Natural killer cell treated with Interleukin-12 subunit alpha and Interleukin-12 subunit beta and Interleukin-15 and Interleukin-18, amount 100 ng/mL, for 72 hours (primary cell): ENCODE data around the gene PCNX4. TPM values are rescaled to one million over a fixed set of nuclear protein-coding genes. Genes with fewer than 3 reads are reported as not detected.
"Not testable (repeated sequence)": the region's sequence is repeated elsewhere in the genome, so short reads cannot be mapped to it uniquely, and the experiment has no call there.

Source experiments
- ATAC-seq, 2 donors: fragments of 150-1000 bp; cut with Tn5 transposase in 1 of 2; sonication (Bioruptor Pico), chemical (Tn5 transposase) in 1 of 2; 2 replicates each; pipeline ENCODE4 v1.10.0; 2021
- DNase-seq: peaks from one replicate; pipeline ENCODE4 v3.0.0; 2022; ENCODE audit warnings: low spot score
- H3K27ac Mint-ChIP-seq, 2 donors: 1 replicate in 1 of 2; 2 replicates in 1 of 2; pipeline ENCODE4 v1.8.0; 2022; ENCODE audit warnings: mixed read lengths in 2 of 2, mild to moderate bottlenecking in 1 of 2, moderate library complexity in 1 of 2
- H3K27me3 Mint-ChIP-seq, 2 donors: 1 replicate in 1 of 2; 2 replicates in 1 of 2; pipeline ENCODE4 v1.8.0; 2022; ENCODE audit warnings: mixed read lengths in 2 of 2
- H3K36me3 Mint-ChIP-seq: one replicate; pipeline ENCODE4 v1.8.0; 2022; ENCODE audit warnings: mixed read lengths
- H3K4me1 Mint-ChIP-seq, 2 donors: 1 replicate in 1 of 2; 2 replicates in 1 of 2; pipeline ENCODE4 v1.8.0; 2022; ENCODE audit warnings: low read depth in 2 of 2, mixed read lengths in 2 of 2, mild to moderate bottlenecking in 1 of 2
- H3K4me3 Mint-ChIP-seq: one replicate; pipeline ENCODE4 v1.8.0; 2022; ENCODE audit warnings: mixed read lengths
- H3K9me3 Mint-ChIP-seq: 2 replicates; pipeline ENCODE4 v1.8.0; 2022; ENCODE audit warnings: mixed read lengths
- total RNA-seq, 2 donors: library from RNA; stranded (reverse); gene quantifications; one replicate each; pipeline ENCODE4 v1.2.3, GENCODE V29; 2022

Gene PCNX4
- total RNA-seq = 10 to 100 TPM; 58.8 to 76.3 TPM

DNA sequence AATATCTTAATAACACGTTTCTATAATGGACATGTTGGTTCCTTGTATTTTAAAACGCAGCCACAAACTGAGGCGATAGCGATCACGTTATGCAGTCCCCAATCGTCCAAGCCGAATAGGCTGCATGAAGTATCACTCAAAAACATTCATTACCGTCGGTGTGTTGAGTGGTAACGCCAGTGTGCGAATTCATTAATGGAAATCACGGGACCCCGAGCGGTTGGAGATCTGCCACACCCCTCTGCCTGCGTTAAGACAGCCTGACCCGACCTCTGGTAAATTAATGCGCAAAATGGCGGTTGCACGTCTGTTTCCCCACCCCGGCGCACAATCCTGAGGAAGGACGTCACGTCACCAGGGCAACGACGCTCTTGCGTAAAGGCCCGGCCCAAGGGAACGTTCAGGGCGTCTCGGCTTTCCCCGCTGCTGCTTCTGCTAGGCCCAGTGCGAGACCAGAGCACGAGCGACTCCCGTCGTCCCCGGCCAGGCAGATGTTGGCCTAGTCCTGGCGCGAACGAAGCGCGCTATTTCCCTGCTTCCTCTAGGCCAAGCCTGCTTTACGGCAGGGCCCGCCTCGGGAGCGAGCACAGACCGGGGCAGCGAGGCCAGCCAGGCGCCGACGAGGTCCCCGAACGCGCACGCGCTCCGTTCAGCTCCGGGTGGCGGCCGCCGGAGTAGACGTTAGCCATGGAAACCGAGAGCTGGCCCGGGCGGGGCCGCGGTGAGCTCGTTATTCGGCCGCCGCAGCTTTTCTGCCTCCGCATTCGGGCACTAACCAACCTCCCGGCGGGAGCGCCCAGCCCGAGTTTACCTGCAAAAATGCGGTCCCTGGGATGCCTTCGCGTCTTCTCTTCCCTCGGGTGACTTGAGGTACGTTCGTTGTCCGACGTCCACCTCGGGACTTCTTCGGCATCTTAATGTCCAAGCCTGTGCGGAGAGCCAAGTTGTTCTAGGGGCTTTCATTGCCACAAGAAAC lies at the start of gene PCNX4:
TSS of gene PCNX4 (plus strand) at position 374 of the 976 bp plus-strand sequence. CDS start 15,716 bp downstream, outside the sequence.
- ATAC-seq (peak; percentile 95 to 96), DNase-seq (peak; percentile 95)
- Mint-ChIP-seq H3K4me3 (peak within 1 kb of the TSS; percentile 93), H3K27ac (peak within 1 kb of the TSS; percentile 87 to 98), H3K27me3 (peaks cover 0 to 6% of the 10 kb centered on the region in 2 donors), H3K4me1 (peaks cover 32 to 41% of the 10 kb centered on the region in 2 donors), H3K9me3 (no peaks in the 10 kb centered on the region), H3K36me3 (peaks cover 5% of the 10 kb centered on the region)

GRCh38 chr14:60047976-60048375 lies 43.7 kb upstream of the PCNX4 start:
- H3K36me3 Mint-ChIP-seq = peaks cover 27% of the 10 kb centered on the region
- ATAC-seq, H3K4me3 Mint-ChIP-seq, DNase-seq, H3K9me3 Mint-ChIP-seq, H3K27ac Mint-ChIP-seq, H3K4me1 Mint-ChIP-seq: not testable (repeated sequence)
- H3K27me3 Mint-ChIP-seq = peaks cover 27 to 42% of the 10 kb centered on the region in 2 donors

DNA sequence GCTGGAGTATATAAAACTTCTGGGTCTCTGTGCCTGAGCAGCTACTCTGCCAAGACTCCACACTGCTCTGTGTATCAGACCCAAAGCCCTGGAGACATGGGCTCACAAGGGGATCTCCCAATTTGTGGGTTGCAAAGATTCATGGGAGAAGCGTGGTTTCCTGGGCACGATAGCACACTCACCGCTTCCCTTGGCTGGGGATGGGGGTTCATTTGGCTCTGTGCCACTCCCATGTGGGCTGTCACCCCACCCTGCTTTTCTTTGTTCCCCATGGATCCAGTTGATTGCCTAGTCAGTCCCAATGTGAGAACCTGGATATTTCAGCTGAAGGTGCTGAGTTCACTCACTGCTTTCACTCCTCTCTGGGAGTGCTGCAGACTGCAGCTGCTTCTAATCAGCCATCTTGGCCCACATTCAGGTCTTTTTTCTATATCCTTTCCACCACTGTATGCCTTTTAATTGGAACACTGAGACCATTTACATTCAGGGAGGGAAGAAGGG lies 40.0 kb upstream of the PCNX4 start:
- no peak for DNase-seq
- peaks cover 17 to 20% of the 10 kb centered on the region in 2 donors for H3K27me3 Mint-ChIP-seq
- H3K4me3 Mint-ChIP-seq = no peak overlapping the region
- no peaks in the 10 kb centered on the region for H3K9me3 Mint-ChIP-seq
- H3K27ac Mint-ChIP-seq = no peak overlapping the region
- peaks cover 0 to 6% of the 10 kb centered on the region in 2 donors for H3K4me1 Mint-ChIP-seq
- peaks cover 5% of the 10 kb centered on the region for H3K36me3 Mint-ChIP-seq
- no peak for ATAC-seq

DNA sequence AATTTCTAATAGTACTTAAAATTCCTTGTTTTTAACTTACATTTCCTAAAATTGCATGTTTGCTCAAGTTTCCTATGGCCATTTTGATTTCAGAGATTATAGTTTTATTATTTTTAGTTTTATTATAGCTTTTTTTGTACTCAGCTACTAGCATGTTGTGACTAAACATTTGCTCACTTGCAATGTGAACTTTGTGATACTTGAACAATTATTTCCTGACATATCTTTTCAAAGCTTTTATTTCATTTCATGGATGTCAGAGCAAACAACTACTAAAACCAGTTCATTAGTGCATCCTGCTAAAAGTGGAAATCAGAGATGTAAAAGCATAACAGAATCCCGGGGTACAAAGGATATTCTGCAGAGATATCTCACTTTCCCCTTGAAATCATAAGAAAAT lies 33.6 kb upstream of the PCNX4 start:
- Mint-ChIP-seq H3K27me3 (peaks cover 8 to 18% of the 10 kb centered on the region in 2 donors), H3K4me3 (no peak overlapping the region), H3K9me3 (no peaks in the 10 kb centered on the region), H3K4me1 (no peaks in the 10 kb centered on the region), H3K36me3 (no peaks in the 10 kb centered on the region), H3K27ac (no peak overlapping the region)
- ATAC-seq (no peak), DNase-seq (no peak)

GRCh38 chr14:60061371-60061770 lies 30.4 kb upstream of the PCNX4 start:
- no peak for DNase-seq
- H3K27ac Mint-ChIP-seq = no peak overlapping the region
- no peak for ATAC-seq
- H3K27me3 Mint-ChIP-seq = peaks cover 8% of the 10 kb centered on the region in 2 donors
- H3K36me3 Mint-ChIP-seq = no peaks in the 10 kb centered on the region
- H3K4me3 Mint-ChIP-seq = no peak overlapping the region
- no peaks in the 10 kb centered on the region for H3K4me1 Mint-ChIP-seq
- H3K9me3 Mint-ChIP-seq = no peaks in the 10 kb centered on the region

DNA sequence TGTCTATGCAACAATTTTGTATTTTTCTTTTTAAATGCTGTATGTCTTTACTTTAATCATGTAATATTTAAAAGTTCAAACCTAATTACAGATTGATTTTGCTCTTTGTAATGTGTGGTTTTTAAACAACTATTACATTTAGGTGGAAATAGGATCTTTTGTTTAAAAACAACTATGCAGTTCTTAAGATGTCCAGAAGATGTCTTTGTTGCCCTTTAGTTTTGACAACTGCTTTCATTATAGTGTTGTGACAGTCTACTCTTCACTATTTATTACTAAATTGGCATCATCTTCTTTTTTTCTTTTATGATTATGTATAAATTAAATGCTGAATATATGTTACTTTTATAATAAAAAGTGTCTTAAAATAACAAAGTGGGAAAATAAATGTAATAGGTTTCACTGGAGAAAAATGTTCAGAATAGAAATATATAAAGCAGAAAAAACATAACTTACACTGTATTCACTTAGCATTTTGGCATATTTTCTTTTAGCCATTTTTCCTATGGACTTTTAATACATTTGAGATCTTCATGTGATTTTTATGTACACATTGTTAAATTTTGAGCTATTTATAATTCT lies 27.1 kb upstream of the PCNX4 start:
- no peak for DNase-seq
- Mint-ChIP-seq H3K9me3 (no peaks in the 10 kb centered on the region), H3K27me3 (peaks cover 8% of the 10 kb centered on the region in 2 donors), H3K4me3 (no peak overlapping the region), H3K27ac (no peak overlapping the region), H3K4me1 (no peaks in the 10 kb centered on the region), H3K36me3 (no peaks in the 10 kb centered on the region)
- ATAC-seq = no peak

GRCh38 chr14:60067882-60068281 lies 23.8 kb upstream of the PCNX4 start:
- H3K4me1 Mint-ChIP-seq = no peaks in the 10 kb centered on the region
- H3K27me3 Mint-ChIP-seq = peaks cover under 1 to 5% of the 10 kb centered on the region in 2 donors
- DNase-seq = no peak
- H3K27ac Mint-ChIP-seq = no peak overlapping the region
- H3K36me3 Mint-ChIP-seq = no peaks in the 10 kb centered on the region
- no peaks in the 10 kb centered on the region for H3K9me3 Mint-ChIP-seq
- H3K4me3 Mint-ChIP-seq = no peak overlapping the region
- no peak for ATAC-seq

GRCh38 chr14:60079723-60080122 lies 12.0 kb upstream of the PCNX4 start:
- H3K27ac Mint-ChIP-seq = no peak overlapping the region
- DNase-seq = no peak

GRCh38 chr14:60085085-60085484 lies 6.6 kb upstream of the PCNX4 start:
- no peaks in the 10 kb centered on the region for H3K9me3 Mint-ChIP-seq

More at GRCh38 chr14:60079723-60080122, 12.0 kb upstream of the PCNX4 start:
- Mint-ChIP-seq H3K27me3 (peaks cover 5 to 10% of the 10 kb centered on the region in 2 donors), H3K4me3 (no peak overlapping the region), H3K9me3 (no peaks in the 10 kb centered on the region), H3K4me1 (no peaks in the 10 kb centered on the region), H3K36me3 (peaks cover 12% of the 10 kb centered on the region)
- no peak for ATAC-seq

DNA sequence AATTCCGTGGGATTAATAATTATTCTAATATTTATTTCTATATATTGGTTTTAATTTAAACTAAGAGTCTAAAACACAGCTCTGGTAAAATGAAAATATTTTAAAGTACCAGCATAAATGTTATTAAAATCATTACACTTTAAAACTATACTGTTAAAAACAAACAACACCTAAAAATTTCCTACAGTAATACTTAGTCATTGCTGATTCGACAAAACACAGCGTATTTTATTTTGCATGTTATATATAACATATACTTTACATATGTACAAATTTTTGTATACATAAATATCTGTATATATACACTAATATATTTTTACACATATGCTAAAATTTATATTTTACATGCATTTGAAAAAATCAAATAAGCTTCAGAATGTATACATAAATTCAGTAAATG lies 6.0 kb upstream of the PCNX4 start:
- Mint-ChIP-seq H3K27me3 (peaks cover 0 to 6% of the 10 kb centered on the region in 2 donors), H3K4me1 (peaks cover 3 to 4% of the 10 kb centered on the region in 2 donors), H3K4me3 (no peak overlapping the region), H3K27ac (no peak overlapping the region), H3K36me3 (no peaks in the 10 kb centered on the region), H3K9me3 (no peaks in the 10 kb centered on the region)
- DNase-seq (no peak), ATAC-seq (no peak)

More at GRCh38 chr14:60085085-60085484, 6.6 kb upstream of the PCNX4 start:
- no peak overlapping the region for H3K4me3 Mint-ChIP-seq
- no peak for DNase-seq
- no peaks in the 10 kb centered on the region for H3K36me3 Mint-ChIP-seq
- peaks cover 0 to 3% of the 10 kb centered on the region in 2 donors for H3K27me3 Mint-ChIP-seq
- no peaks in the 10 kb centered on the region for H3K4me1 Mint-ChIP-seq
- ATAC-seq = no peak
- H3K27ac Mint-ChIP-seq = no peak overlapping the region

GRCh38 chr14:60087668-60088067 lies 4.1 kb upstream of the PCNX4 start:
- Mint-ChIP-seq H3K36me3 (no peaks in the 10 kb centered on the region), H3K9me3 (no peaks in the 10 kb centered on the region)
- ATAC-seq = no peak

GRCh38 chr14:60089221-60089620 lies 2.5 kb upstream of the PCNX4 start:
- peaks cover 3% of the 10 kb centered on the region for H3K36me3 Mint-ChIP-seq
- ATAC-seq = no peak
- no peak overlapping the region for H3K27ac Mint-ChIP-seq
- peaks cover 19 to 23% of the 10 kb centered on the region in 2 donors for H3K4me1 Mint-ChIP-seq
- peaks cover 0 to 6% of the 10 kb centered on the region in 2 donors for H3K27me3 Mint-ChIP-seq
- no peaks in the 10 kb centered on the region for H3K9me3 Mint-ChIP-seq
- DNase-seq = no peak
- H3K4me3 Mint-ChIP-seq = no peak overlapping the region

More at GRCh38 chr14:60087668-60088067, 4.1 kb upstream of the PCNX4 start:
- peaks cover 6 to 8% of the 10 kb centered on the region in 2 donors for H3K4me1 Mint-ChIP-seq
- H3K27ac Mint-ChIP-seq = no peak overlapping the region
- no peak for DNase-seq
- peaks cover 0 to 6% of the 10 kb centered on the region in 2 donors for H3K27me3 Mint-ChIP-seq
- H3K4me3 Mint-ChIP-seq = no peak overlapping the region

DNA sequence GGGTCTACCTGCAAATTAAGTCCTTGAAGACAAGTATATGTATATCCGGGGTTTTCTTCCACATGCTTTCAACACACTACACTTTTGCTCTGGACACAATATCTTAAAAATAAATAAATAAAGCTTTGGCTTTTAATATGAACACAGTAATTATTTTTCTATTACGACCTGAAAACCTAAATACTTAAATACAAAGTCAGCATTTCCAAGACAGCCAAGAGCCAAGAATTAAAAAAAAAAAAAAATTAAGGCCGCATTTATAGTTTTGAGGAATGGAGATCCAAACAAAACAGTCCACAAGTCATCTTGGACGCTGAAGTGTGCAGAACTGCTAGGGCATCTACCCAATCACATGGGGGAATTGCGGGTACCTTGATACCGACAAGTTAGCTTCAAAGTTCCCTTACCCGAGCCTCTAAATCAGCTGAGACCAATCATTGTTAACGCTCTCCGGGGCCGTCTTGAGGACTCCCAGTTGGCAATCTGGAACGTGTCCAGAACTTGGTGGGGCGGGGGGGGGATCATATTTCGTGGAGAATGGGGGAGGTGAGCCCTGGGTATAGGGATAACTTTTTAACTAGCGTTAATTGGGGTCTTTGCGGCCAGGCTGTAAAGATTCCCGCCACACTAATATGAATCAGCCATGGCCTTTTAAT lies 731 bp upstream of the PCNX4 start:
- peaks cover 5% of the 10 kb centered on the region for H3K36me3 Mint-ChIP-seq
- peaks cover 32 to 41% of the 10 kb centered on the region in 2 donors for H3K4me1 Mint-ChIP-seq
- H3K4me3 Mint-ChIP-seq = peak overlapping the region; percentile 93
- peak overlapping the region; percentile 87 to 98 for H3K27ac Mint-ChIP-seq
- H3K27me3 Mint-ChIP-seq = peaks cover 0 to 6% of the 10 kb centered on the region in 2 donors
- H3K9me3 Mint-ChIP-seq = no peaks in the 10 kb centered on the region
- ATAC-seq (no peak), DNase-seq (no peak)
